Measurements from ENCODE around the gene UBE3B.

Gene UBE3B

DNA sequence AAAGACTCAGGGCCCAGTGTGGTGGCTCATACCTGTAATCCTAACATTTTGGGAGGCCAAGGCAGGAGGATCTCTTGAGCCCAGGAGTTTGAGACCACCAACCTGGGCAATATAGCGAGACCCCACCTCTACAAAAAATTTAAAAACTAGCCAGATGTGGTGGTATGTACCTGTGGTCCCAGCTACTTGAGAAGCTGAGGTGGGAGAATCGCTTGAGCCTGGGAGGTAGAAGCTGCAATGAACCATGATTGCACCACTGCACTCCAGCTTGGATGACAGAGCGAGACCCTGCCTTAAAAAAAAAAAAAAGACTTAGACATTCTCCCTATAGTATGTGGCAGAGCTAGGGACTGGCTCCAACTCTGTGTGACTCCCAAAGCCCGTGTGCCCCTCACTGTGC, 2.9 kb downstream of the UBE3B start:
- peaks cover 24% of the 10 kb centered on the region for H3K36me3 ChIP-seq
- no peaks in the 10 kb centered on the region for H3K9me3 ChIP-seq
- H3K4me2 ChIP-seq = no peak overlapping the region
- no peak overlapping the region for H3K9ac ChIP-seq
- no peak overlapping the region for H3K27ac ChIP-seq
- no peaks in the 10 kb centered on the region for H3K27me3 ChIP-seq
- peaks cover 31% of the 10 kb centered on the region for H3K4me1 ChIP-seq
- H3K4me3 ChIP-seq = no peak overlapping the region
- TF ChIP-seq Cebpa-rat (IDR thresholded peaks at IDR 0.05) = no peak
- peaks cover 13% of the 10 kb centered on the region for H4K20me1 ChIP-seq

DNA sequence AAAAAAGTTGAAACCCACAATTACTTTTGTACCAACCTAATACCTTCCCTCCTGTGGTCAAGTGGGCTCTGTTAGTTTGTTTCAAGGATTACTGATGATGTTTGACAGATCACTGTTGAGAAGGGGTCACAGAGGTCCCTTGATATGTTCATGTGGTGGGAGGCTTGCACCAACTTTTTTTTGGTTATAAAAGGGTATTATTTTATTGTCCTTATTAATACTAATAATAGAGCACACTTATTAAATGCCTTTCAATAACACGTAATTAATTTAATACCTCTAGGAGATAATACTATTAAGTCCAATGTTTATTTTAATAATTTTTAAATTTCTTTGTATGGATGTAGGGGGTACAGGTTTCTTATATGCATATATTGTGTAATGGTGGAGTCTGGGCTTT, 4.4 kb downstream of the UBE3B start:
- TF ChIP-seq Cebpa-rat (IDR thresholded peaks at IDR 0.05) = no peak
- Histone ChIP-seq H3K4me3 (no peak overlapping the region), H3K27ac (no peak overlapping the region), H3K9me3 (no peaks in the 10 kb centered on the region), H3K4me1 (peaks cover 18% of the 10 kb centered on the region), H3K36me3 (peaks cover 39% of the 10 kb centered on the region), H3K4me2 (no peak overlapping the region), H3K27me3 (no peaks in the 10 kb centered on the region), H4K20me1 (no peaks in the 10 kb centered on the region), H3K9ac (no peak overlapping the region)

DNA sequence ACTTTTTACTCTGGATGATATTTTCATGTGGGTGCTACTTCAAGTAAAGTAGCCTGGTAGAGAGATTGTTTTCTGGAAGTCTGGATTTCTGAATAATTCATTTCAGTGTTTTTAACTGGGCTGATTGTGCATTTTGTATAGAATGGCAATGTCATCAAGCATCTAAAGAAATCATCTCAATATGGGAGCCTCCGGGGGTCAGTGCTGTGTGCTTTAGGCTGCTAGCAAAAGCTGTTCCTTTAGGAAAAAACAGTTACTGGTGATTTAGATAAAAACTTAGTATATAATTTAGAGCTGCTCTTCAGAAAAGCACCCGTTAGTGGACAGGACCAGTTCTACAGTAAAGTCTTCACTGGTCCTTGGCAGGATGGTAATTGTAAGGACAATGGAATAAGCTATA, 5.1 kb downstream of the UBE3B start:
- H3K27me3 ChIP-seq = no peaks in the 10 kb centered on the region
- H3K36me3 ChIP-seq = peaks cover 46% of the 10 kb centered on the region

DNA sequence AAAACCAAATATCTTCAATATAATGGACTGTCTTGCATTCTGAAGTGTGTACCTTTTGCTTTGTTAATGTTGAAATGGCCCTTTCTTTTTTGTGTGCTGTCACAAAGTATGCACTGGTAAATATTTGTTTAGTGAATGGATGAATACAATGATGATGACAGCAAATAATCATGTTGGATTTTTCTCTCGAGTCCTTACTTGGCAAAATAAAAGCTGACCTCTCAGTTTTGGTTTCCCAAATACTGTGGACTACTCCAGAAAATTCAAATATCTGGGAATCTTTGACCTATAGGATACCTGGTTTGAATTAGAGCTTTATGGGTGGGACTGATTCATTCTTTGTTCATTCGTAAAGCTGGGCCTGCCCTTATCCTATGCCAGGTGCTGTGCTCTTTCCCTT, 5.5 kb downstream of the UBE3B start:
- Histone ChIP-seq H3K27me3 (no peaks in the 10 kb centered on the region), H3K4me3 (no peak overlapping the region), H3K27ac (no peak overlapping the region), H3K9me3 (no peaks in the 10 kb centered on the region), H3K9ac (no peak overlapping the region), H3K36me3 (peaks cover 50% of the 10 kb centered on the region), H3K4me1 (peaks cover 18% of the 10 kb centered on the region), H3K4me2 (no peak overlapping the region), H4K20me1 (no peaks in the 10 kb centered on the region)
- TF ChIP-seq Cebpa-rat (IDR thresholded peaks at IDR 0.05) = no peak

More for the DNA sequence above, 5.1 kb downstream of the UBE3B start:
- Histone ChIP-seq H3K9me3 (no peaks in the 10 kb centered on the region), H3K27ac (no peak overlapping the region), H4K20me1 (no peaks in the 10 kb centered on the region), H3K4me2 (no peak overlapping the region), H3K4me3 (no peak overlapping the region), H3K4me1 (peaks cover 18% of the 10 kb centered on the region), H3K9ac (no peak overlapping the region)
- TF ChIP-seq Cebpa-rat (IDR thresholded peaks at IDR 0.05) = no peak

DNA sequence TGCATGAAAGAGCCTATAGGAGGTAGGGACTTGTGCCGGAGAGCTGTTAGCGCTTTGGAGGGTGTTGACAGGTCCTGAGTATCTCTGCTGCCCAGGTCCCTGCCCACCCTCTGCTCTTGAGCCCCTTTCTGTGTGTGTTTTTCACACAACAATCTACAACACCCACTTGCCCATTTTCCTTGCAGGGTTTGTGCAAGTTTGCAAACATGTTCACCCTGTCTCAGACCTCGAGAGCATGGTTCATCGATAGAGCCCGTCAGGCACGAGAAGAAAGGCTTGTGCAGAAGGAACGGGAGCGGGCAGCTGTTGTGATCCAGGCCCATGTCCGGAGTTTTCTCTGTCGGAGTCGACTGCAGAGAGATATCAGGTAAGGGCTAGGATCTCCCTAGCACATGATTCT, 5.9 kb downstream of the UBE3B start:
- TF ChIP-seq Cebpa-rat (IDR thresholded peaks at IDR 0.05) = no peak
- H3K9me3 ChIP-seq = no peaks in the 10 kb centered on the region
- H3K36me3 ChIP-seq = peaks cover 54% of the 10 kb centered on the region
- H3K4me2 ChIP-seq = no peak overlapping the region
- H3K9ac ChIP-seq = no peak overlapping the region
- H4K20me1 ChIP-seq = no peaks in the 10 kb centered on the region
- peaks cover 15% of the 10 kb centered on the region for H3K4me1 ChIP-seq
- H3K27me3 ChIP-seq = no peaks in the 10 kb centered on the region
- H3K27ac ChIP-seq = no peak overlapping the region
- no peak overlapping the region for H3K4me3 ChIP-seq

DNA sequence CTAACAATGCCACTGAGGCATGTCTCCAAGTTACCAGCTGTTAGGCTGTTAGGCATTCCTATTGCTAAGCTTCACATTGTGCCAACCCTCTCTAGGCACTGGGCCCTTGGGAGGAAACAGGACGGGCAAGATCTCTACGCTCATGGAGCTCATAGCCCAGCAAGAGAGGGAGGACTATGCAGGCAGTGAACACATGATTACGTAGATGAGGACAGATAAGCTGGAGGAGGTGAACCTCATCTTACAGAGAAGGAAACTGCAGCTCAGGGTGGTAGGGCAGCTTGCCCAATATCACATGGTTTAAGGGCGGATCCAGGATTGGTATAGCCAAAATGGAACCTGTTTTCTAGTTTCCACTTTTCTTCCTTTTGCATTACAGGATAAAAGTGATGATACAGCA, 7.8 kb downstream of the UBE3B start:
- Histone ChIP-seq H3K27me3 (no peaks in the 10 kb centered on the region), H4K20me1 (0 out of 2 replicates have a peak, but pooled peaks cover 4% of the 10 kb centered on the region), H3K4me2 (no peak overlapping the region), H3K4me1 (no peaks in the 10 kb centered on the region), H3K9ac (no peak overlapping the region), H3K9me3 (no peaks in the 10 kb centered on the region), H3K36me3 (peaks cover 73% of the 10 kb centered on the region), H3K27ac (no peak overlapping the region), H3K4me3 (no peak overlapping the region)
- TF ChIP-seq Cebpa-rat (IDR thresholded peaks at IDR 0.05) = no peak

DNA sequence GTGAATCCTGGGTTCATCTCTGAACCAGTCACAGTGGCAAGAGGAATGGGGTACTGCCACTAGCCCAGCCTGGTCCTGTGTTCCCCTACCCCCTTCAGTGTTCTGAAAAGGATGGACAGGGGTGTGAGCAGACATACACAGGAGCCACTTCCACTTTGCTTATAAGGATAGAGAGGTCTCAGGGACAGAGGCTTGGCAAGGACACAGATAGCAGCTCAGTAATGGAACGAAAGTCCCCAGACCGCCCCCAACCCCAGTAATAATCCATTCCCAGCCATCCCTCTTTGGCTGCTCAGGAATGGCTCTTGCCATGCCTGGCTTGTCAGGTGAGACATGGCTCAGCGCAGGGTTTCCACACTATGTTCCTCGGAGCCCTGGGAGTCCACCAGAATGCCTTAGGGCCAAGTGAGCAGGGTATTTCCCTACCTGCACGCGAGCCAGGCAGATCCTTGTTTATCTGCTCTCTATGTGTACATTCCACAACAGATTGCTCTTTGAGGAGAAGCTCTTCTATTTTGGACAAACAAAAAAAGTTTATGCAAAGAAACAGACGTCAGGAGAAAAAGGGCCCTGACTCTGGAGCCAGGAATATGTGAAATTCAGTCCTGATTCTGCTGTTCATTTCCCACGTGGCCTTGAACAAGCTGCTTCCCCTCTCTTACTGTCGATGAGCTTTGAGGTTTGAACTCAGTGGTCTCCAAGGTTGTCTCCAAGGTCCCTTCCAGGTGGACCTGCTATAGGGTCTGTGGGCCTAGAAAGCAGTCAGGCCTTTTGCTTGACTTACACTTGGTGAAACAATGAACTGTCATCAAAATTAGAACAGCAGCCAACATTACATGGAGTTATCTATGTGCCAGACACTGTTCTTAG, 10.0 kb downstream of the UBE3B start:
- H3K4me3 ChIP-seq = no peak overlapping the region
- H3K36me3 ChIP-seq = peaks cover 94% of the 10 kb centered on the region
- no peak overlapping the region for H3K9ac ChIP-seq
- H3K27ac ChIP-seq = no peak overlapping the region
- no peaks in the 10 kb centered on the region for H3K4me1 ChIP-seq
- TF ChIP-seq Cebpa-rat (IDR thresholded peaks at IDR 0.05) = no peak
- H3K9me3 ChIP-seq = no peaks in the 10 kb centered on the region
- H3K4me2 ChIP-seq = no peak overlapping the region
- H3K27me3 ChIP-seq = no peaks in the 10 kb centered on the region
- H4K20me1 ChIP-seq = 0 out of 2 replicates have a peak, but pooled peaks cover 4% of the 10 kb centered on the region

DNA sequence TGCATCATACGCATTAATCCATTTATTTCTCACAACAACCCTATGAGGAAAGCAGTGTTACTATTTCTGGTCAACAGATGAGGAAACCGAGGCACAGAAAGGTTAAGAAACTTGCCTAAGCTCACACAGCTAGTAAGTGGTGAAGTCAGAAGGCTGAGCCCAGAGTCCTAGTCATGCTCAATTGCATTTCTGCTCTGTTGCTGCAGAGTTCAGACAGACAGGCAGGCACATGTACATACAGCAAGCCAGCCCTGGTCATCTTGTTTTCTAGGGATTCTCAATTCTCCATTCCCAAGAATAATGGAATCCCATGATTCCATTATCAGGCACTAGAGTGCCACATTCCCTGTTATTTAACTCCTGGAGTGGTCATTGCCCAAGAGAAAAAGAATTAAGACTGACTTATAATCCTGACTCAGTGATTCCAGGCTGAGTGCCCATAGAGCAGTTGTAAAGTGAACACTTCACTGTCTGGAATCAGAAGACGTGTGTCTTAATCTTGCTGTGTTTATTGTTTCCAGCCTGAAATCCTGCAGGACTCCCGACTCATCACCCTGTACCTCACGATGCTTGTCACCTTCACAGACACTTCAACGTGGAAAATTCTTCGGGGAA, 10.7 kb downstream of the UBE3B start:
- Histone ChIP-seq H3K4me2 (no peak overlapping the region), H3K27ac (no peak overlapping the region), H3K4me3 (no peak overlapping the region), H3K27me3 (no peaks in the 10 kb centered on the region), H3K9ac (no peak overlapping the region), H4K20me1 (0 out of 2 replicates have a peak, but pooled peaks cover 4% of the 10 kb centered on the region), H3K4me1 (no peaks in the 10 kb centered on the region), H3K9me3 (no peaks in the 10 kb centered on the region), H3K36me3 (peaks cover 97% of the 10 kb centered on the region)
- no peak for TF ChIP-seq Cebpa-rat (IDR thresholded peaks at IDR 0.05)

DNA sequence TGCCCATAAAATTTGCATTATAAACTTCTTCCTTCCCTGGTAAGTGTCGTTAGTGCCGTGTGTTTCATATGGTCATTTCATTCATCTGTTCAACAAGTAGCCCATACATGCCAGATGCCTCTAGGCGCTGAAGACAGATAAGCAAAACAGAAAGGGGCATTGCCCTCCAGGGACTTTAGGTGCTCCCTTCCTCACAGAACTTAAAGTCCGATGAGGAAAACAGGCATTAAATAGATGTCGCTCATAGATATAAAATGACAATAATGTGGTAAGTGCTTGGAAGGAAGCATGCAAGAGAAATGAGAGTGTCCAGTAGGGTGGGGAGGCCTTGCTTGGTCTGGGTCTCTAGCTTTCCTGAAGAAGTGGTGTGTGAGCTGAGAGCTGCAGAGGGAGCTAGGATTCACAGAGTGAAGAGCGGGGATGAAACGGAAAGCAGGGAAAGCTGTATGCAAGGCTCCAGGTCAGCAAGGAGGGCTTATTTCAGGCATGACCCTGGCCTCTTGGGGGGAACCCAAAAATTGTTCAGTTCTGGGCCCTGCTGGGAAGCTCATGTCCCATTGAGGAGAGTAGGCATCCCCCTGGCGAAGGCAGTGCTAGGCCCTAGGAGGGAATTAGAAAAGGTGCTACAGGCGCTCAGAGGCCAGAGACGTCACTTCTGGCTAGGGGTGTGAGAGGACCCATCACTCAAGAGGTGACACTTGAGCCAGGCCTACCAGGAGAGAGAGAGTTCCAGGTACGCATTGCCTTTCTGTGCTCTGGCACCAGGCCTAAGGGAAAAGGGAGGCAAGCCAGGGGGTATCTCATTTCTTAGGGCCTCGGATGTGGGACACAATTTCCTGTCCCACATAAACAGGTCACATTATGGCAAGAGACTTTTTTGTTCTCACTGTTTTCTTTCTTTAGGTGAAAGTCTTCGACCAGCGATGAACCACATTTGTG, 11.9 kb downstream of the UBE3B start:
- Histone ChIP-seq H3K4me3 (no peak overlapping the region), H3K4me2 (no peak overlapping the region), H3K27ac (no peak overlapping the region), H3K9me3 (no peaks in the 10 kb centered on the region), H3K36me3 (peaks cover 97% of the 10 kb centered on the region), H3K27me3 (no peaks in the 10 kb centered on the region), H3K4me1 (no peaks in the 10 kb centered on the region), H4K20me1 (0 out of 2 replicates have a peak, but pooled peaks cover 4% of the 10 kb centered on the region), H3K9ac (no peak overlapping the region)
- no peak for TF ChIP-seq Cebpa-rat (IDR thresholded peaks at IDR 0.05)

All from BLaER1 (cell line).